Keratinocyte (primary cell): ENCODE measurements around the gene PRKAG2.

Source experiments
- EZH2 ChIP-seq: IDR thresholded peaks from one replicate; pipeline ENCODE4 v1.6.1; 2012; ENCODE audit warnings: inconsistent platforms, mild to moderate bottlenecking, low read length, moderate library complexity
- TF ChIP-seq, protein P1 (sequence below), 3 experiments: IDR thresholded peaks in 1 of 3; conservative IDR thresholded peaks in 1 of 3; optimal IDR thresholded peaks in 1 of 3; 2 replicates in 2 of 3; 3 replicates in 1 of 3; pipeline versions ENCODE3 to v1.5.1; 2011; ENCODE audit warnings: low read length in 3 of 3, mild to moderate bottlenecking in 3 of 3, moderate library complexity in 2 of 3, control low read depth in 1 of 3, inconsistent platforms in 1 of 3; ENCODE audit not compliant: insufficient read depth in 2 of 3; ENCODE audit errors: extremely low read depth in 1 of 3

- TF ChIP-seq, protein P1, sequence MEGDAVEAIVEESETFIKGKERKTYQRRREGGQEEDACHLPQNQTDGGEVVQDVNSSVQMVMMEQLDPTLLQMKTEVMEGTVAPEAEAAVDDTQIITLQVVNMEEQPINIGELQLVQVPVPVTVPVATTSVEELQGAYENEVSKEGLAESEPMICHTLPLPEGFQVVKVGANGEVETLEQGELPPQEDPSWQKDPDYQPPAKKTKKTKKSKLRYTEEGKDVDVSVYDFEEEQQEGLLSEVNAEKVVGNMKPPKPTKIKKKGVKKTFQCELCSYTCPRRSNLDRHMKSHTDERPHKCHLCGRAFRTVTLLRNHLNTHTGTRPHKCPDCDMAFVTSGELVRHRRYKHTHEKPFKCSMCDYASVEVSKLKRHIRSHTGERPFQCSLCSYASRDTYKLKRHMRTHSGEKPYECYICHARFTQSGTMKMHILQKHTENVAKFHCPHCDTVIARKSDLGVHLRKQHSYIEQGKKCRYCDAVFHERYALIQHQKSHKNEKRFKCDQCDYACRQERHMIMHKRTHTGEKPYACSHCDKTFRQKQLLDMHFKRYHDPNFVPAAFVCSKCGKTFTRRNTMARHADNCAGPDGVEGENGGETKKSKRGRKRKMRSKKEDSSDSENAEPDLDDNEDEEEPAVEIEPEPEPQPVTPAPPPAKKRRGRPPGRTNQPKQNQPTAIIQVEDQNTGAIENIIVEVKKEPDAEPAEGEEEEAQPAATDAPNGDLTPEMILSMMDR (optimal IDR thresholded peaks at IDR 0.05 in 1 of 3, IDR thresholded peaks at IDR 0.05 in 1 of 3, conservative IDR thresholded peaks at IDR 0.05 in 1 of 3; ENCODE audit: extremely low read depth in 1 of 3, insufficient read depth in 2 of 3, low read length in 3 of 3): no peak
- TF ChIP-seq EZH2: no peak
Measured at GRCh38 chr7:151813445-151813844, 63.5 kb downstream of the PRKAG2 start.
